HG02571 (cell line): ENCODE data around the gene CNOT1.
"Not testable (repeated sequence)": the region's sequence is repeated elsewhere in the genome, so short reads cannot be mapped to it uniquely, and the experiment has no call there.

Experiments used
- ATAC-seq: cut with Tn5 transposase; IDR thresholded peaks from one replicate; pipeline ENCODE4 v1.9.1; 2021; ENCODE audit warnings: mild to moderate bottlenecking, moderate library complexity; ENCODE audit not compliant: unreplicated experiment

CNOT1 gene

DNA sequence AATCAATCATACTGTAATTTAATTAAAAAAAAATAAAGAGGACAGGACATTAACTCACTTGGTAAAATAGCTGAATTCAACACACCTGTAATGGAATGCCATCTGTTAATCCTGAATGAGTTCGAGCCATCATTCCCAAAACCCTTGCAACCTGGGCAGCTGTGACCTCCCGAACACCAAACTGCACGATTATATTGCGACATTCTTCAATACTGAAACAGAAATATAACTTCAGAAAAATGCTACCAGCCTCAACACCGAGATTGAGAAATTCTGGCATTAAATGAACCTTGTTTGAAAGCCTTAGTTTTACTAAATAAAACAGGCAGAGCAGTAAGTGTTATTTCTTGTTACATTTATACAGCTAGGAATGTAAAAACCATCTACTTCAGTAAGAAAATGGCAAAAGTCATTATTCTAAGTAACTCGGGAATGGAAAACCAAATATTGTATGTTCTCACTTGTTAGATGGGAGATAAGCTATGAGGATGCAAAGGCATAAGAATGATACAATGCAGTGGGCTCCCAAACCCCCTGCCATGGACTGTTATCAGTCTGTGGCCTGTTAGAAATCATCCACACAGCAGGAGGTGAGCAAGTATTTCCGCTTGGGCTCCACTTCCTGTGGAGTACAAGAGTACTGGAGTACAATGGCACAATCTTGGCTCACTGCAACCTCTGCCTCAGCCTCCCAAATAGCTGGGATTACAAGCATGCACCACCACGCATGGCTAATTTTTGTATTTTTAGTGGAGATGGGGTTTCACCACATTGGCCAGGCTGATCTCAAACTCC lies 46.5 kb downstream of the CNOT1 start:
- no peak for ATAC-seq

DNA sequence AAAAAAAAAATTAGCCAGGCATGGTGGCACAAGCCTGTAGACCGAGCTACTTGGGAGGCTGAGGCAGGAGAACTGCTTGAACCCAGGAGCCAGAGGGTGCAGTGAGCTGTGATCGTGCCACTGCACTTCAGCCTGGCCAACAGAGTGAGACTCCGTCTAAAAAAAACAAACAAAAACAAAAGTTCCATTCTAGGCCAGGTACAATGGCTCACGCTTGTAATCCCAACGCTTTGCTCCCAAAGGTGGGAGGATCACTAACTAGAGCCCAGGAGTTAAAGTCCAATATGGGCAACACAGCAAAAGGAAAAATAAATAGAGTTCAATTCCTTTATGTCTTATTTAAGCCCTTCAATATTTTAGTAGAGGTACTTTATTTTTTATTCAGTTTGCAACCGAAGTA lies 47.5 kb downstream of the CNOT1 start:
- ATAC-seq: no peak

DNA sequence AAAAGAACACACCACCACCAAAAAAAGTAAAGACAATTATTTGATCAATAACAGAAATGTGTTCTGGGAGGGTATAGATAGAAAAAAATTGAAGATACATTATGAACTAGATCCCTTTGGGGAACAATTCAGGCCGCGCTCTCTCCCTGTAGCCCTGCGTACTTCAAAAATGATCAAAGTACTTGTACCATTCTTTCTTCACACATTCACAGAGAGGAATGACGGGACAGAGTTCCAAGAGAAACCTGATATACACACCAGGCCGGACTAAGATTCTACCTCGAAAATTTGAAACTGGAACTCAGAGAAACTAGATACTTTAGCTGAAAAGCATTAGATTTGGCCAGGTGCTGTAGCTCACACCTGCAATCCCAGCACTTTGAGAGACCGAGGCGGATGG lies 50.0 kb downstream of the CNOT1 start:
- no peak for ATAC-seq

DNA sequence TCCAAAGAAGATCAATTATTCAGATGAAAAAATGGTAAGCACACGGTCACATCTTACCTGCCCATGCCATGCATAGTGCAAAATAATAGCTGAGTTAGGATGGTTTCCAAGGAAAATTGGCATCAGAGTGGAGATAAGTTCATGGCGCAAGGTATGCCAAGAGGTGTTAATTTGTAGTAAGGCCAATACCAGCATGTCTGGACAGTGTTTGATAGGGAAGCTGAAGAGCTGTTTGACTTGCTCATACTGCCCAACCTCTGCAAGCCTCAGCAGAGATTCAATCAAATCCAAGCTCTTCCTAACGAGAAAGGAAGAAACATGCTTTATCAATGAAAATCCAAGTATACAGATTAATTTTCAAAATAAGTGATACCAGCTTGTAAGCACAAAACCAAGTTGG lies 51.0 kb downstream of the CNOT1 start:
- ATAC-seq: no peak

DNA sequence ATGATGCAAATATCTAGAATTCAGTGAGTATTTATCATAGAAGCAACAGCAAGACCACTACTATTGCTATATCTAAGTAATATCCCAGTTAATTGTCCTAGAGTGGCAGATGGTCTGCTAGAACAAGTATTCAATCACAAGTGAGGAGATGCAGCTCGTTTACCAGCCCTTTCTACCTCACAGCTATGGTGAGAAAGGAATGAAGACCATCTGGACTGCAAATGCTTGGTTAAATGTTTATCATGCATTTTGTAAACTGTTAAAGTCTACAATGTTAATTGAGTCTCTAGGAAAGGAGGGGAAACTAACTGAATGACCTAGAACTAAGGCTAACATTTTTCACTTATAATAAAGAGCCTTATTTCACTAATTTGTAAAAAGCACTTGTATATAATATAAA lies 52.5 kb downstream of the CNOT1 start:
- ATAC-seq: no peak

DNA sequence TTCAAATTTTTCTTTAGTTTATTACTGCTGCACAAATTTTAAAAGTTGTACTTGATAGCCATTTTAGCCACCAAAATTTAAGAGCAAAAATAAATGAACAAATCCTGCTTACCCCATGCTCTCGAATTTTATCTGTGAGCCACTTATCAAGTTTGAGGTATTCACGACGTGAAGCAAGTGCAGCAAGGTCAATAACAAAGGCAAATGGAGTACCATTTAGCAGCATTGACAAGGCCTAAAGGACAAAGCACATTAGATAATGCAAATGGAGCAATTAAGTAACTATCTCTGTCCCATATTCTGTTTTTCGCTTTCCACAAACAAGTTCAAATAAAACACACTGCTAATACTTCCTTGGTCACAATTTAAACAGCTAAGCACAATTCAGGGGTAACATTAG lies 54.7 kb downstream of the CNOT1 start:
- ATAC-seq: no peak

DNA sequence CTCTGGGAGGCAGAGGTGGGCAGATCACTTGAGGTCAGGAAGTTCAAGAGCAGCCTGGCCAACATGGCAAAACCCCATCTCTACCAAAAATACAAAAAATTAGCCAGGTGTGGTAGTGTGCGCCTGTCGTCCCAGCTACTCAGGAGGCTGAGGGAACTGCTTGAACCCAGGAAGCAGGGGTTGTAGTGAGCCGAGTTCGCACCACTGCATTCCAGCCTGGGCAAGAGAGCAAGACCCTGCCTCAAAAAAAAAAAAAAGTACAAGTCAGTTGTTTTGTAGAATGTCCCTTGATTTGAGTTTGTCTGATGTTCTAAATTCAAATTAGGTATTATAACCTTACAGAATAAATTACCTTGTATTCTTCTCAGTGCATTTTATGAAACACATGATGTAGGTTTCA lies 63.9 kb downstream of the CNOT1 start:
- not testable (repeated sequence) for ATAC-seq

DNA sequence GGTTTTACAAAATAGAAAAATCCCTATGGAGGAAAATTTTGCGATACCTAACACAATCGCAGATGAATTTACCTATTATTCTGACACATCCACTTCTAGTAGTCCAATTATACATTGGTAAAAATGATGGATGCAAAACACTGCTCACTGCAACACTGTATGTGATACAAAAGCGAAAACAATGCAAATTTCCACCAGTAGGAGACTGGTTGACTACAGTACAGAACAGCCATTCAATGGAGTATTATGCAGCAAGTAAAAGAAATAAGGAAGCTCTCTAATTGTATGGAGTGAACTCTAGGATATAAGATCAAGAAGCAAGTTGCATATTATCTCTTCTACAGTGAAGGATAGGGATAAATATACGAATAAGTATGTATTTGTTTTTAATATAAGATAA lies 65.9 kb downstream of the CNOT1 start:
- no peak for ATAC-seq

DNA sequence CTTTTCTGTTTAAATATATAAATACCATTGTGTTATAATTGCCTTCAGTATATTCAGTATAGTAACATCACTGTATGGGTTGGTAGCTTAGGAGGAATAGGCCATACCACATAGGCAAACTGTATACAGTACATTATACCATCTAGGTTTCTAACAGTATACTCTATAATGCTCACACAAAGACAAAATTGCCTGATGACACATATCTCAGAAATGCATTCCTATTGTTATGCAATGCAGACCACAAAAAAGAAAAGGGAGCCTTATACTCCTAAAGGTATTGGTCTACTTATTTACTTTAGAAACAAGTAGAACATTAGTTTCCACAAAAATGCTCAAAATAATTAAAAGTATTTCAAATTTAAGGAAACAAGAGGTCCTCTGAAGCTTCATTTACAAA lies 66.4 kb downstream of the CNOT1 start:
- no peak for ATAC-seq

DNA sequence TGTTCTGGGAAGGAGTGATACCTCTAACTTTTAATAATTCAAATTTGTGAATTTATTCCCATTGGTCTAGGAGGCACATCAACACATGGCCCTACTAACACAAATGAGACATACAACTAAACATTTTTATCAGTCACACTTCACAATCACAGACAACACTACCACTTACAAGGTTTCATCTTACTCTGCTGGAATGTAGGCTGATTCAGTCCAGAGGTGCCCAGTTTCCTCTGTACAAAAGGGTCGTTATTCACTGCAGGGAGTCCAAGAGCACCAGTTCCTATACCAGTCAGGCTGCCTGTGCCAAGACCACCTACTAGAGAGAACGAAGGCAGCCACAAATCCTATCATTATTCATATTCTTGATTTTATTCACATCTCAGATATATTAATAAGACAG lies 72.9 kb downstream of the CNOT1 start:
- no peak for ATAC-seq

DNA sequence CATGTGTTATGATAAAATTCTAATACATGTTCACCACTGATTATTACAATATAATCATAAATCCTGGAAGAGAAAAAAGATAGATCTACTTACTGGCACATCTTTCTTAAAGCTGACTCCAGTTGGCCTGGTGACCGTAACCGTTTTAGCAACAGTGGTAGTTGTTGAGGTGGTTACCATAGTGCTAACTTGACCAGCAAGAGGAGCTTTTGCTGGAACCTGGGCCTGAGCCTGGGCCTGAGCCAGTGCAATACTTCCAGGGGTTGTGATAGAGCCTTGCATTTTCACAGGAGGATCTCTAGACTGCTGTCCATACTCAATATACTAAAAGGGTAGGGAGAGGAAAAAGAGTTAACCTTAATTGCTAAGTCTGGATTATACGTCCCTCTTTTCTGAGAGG lies 78.1 kb downstream of the CNOT1 start:
- ATAC-seq: no peak

DNA sequence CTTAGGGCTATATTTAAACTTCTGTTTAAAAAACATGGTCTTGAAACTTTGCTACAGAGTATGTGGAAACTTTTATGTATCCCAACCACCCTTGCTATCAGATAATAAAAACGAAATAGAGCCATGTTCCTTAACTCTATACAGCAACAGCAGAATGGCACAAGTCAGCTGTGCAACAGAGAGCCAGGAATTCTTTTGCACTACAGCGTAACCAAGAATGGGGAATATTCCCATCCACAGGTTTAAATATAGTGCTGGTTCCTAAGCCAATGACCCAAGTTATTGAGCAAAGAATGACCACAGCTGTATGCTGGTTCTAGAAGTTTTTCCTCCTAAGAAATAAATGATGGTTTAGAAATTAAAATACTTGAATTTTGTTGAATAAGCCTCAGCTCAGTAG lies 81.2 kb downstream of the CNOT1 start:
- ATAC-seq: no peak

DNA sequence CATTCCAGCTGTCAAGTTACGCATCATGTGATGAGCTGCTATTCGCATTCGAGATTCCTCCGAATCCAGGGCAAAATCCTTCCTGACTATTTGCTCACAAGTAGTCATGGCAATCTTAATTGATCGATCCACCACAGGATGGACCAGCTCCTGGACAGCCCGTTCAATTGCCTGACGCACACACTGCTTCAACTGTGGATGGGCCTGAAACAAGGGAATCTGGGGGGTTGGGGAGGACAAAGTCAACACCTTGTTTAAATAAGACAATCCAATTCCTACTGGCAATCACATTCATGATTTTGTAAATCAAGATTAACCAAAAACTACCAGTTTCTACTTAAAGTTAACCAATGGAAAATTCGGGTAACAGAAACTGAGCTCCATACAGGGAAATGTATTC lies 85.9 kb downstream of the CNOT1 start:
- ATAC-seq: no peak

DNA sequence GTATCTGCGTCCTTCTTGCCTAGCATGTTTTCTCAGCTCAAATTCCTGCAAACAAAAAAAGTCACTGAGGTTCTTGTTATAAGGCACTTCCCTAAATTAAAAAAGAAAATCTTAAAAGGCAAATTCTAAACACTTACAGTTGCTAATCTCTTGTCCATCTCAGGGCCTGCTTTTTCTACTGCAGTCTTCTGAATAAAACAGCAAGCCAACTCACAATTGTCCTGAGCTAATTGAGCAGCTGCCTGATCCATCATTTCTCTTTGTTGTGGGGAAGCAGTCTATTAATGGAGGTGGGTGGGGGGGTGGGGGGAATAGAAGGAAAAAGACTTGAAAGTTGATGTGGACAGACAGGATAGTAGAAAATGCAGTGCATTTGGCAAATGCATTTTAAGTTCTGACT lies 87.3 kb downstream of the CNOT1 start:
- no peak for ATAC-seq

DNA sequence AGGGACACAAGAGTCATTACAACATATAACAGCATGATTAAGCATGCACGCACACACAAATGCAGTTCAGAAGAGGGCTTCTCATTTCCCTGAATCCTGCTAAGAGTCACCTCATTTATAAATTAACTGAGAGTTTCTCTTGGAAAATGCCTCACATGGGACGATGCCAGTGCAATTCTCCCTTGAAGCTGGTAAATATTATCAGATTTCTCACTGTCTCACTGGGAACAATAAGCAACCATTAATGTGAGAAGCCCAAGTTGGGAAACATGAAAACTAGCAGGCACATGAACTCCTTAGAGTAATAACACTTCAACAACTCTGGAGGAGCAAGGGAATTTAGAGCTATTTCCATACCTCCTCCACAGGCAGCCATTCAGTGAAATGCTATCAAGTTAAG lies 87.9 kb downstream of the CNOT1 start:
- ATAC-seq: no peak

DNA sequence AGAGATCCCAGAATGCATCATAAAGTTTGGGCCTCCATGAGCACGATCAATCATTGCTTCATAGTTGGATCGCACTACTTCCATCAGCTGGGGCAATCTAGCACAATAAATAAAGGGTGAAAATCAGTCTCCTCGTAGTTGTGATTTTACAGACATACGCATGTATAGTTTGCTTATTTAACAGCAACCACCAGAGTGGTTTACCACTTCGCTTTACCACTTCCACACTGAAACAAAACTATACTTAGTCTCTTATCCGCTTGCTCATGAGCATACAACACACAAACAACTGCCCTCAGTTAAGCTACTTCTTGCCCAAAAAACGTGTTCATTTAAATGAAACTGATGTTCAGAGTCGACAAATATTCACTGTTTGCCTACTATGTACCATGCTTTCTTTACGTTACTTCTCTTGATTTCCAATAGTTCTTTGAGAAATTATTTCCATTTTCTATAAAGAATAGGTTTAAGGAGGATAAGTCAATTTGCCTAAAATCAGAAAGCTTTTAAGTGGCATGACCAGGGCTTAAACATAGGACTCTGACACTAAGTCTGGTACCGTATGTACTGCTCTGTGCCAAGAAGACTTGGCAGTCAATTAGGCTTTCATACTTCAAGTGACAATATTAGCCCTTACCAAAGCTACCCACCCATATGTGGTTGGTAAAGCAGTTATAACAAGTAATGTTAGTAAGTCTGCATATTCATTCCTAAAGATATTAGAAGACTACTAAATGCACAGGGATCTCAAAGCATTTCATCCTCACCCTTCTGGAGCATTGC lies 92.3 kb downstream of the CNOT1 start:
- ATAC-seq: no peak

DNA sequence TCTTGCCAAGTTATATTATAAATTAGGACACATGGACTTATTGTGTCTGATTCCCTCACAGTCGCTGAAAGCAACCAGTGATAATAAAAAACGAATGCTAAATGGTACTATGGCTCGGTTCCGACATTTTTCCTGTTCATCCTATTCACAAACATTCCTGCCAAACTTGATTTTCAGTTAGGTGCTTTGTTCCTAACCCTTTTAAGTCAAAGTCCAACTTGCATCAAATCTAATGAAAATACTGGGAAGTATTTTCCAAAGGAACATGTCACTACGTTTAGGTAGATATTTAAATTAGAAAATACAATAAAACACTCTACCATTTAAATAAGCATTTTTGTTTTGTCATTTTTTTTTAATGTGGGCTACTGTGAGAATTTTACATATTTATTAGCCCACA lies 93.3 kb downstream of the CNOT1 start:
- no peak for ATAC-seq

DNA sequence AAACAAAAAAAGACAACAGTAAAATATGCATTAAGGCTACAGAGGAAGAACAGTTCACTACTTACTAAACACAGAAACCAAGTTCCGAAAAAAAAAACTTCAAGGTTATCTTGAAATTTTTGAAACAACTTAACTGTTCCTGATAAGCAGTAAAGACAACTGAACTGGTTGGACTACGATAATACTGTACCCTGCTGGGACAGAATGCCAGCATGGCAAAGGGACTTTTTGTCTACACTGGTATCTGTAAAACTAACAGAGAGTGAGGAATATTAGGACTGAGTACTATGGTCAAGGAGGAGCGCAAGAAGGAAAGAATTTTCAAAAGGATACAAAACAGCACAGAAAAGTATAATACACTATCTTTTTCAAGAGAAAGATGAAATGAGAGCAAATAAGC lies 94.5 kb downstream of the CNOT1 start:
- no peak for ATAC-seq

DNA sequence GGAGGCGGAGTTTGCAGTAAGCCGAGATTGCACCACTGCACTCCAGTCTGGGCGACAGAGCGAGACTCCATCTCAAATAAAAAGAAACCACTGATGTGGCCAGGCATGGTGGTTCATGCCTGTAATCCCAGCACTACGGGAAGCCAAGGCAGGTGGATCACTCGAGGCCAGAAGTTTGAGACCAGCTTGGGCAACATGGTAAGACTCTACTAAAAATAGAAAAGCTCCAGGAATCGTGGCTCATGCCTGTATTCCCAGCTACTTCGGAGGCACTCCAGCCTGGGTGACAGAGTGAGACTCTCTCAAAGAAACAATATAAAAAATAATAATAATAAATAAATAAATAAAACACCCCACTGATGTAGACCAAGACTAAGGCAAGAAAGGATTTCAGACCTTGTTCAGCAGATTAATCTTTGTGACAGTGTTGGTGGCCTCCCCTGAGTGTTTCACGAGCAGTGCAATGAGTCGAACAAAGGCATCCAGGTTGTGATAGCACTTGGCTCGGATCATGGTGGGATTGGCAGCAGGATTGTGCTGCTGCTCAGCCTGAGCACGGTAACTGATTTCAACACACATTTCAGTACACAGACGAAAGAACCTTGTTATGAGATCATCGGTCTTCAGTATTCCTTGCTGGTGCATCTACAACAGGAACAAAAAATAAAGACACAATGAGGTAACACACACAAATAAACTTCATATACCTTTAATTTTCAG lies 95.7 kb downstream of the CNOT1 start:
- ATAC-seq: no peak

DNA sequence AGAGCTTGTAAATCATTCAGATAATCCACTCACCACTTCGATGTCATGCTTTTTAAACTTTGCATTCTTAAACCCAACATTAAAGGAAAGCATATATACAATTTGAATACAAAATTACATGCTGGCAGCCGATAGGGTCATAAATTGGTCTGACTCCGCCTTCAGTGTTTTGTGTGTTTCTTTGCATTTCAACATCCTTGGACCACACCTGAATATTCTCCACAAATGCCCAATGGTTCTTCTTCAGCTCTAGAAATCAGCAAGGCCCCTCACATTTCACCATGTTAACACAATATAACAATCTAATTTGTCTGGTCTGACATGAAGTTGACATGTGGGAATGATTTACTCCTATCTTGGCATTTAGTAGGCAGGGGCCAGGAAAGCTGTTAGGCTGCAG lies 97.2 kb downstream of the CNOT1 start:
- ATAC-seq: no peak

DNA sequence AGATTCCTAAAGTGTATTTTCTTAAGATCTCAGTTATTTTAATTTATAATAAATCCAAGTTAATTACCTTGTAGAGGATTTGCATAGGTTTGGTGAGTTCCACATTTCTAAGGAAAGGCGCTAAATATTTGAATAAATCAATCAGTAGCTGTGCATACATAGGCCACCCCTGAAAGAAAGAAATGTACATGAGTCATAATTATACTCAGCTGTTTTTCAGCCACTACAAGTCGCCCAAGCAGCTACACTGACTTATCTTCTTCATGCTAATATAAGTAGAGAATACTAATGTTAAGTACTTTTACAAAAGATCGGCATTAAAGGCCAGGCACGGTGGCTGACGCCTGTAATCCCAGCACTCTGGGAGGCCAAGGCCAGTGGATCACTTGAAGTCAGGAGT lies 99.4 kb downstream of the CNOT1 start:
- ATAC-seq: no peak

DNA sequence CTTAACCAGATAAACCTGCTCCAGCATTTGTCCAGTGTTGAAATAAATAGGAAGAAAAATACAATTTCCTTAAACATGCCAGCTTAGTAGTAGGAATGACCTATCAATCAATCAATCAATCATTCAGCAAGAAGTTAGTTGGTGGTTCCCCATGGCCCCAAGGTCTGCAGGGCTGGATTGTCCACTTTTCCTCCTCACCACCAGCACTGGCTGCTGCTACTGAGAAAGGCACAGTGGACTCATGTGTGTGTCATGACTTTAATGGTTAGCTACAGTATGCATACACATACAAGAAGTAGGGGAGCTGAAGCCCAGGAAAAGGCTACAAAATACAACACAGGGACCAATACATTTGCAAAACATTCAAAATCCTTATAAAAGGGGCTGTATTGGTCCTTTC lies 109.9 kb downstream of the CNOT1 start:
- no peak for ATAC-seq
